Hepatocyte (in vitro differentiated cells): ENCODE measurements around the gene SSPN.

Experiments
- CTCF ChIP-seq: fragments of 200-600 bp; sonication (generic); IDR thresholded peaks from 2 replicates; pipeline ENCODE4 v1.5.1; 2016; ENCODE audit warnings: antibody characterized with exemption, mild to moderate bottlenecking; ENCODE audit not compliant: poor library complexity
- EZH2phosphoT487 ChIP-seq: fragments of 200-600 bp; sonication (generic); IDR thresholded peaks from one replicate; pipeline ENCODE4 v1.6.1; 2018; ENCODE audit warnings: antibody characterized with exemption, mild to moderate bottlenecking, low read depth, moderate library complexity; ENCODE audit not compliant: unreplicated experiment, severe bottlenecking

- TF ChIP-seq CTCF (no peak), EZH2phosphoT487 (no peak)
Measured at GRCh38 chr12:26278666-26279065, 83.3 kb downstream of the SSPN start.
